HG03442 (cell line): ENCODE measurements around the gene RGPD3.

Experiments used
- ATAC-seq: cut with Tn5 transposase; IDR thresholded peaks from one replicate; pipeline ENCODE4 v1.9.1; 2021; ENCODE audit warnings: mild to moderate bottlenecking, moderate library complexity; ENCODE audit not compliant: unreplicated experiment

The RGPD3 gene

GRCh38 chr2:106344302-106344701, 123.9 kb downstream of the RGPD3 start:
- no peak for ATAC-seq

GRCh38 chr2:106343274-106343673, 124.9 kb downstream of the RGPD3 start:
- no peak for ATAC-seq

GRCh38 chr2:106342831-106343251, 125.4 kb downstream of the RGPD3 start:
- no peak for ATAC-seq

- no peak for ATAC-seq
These were observed 126.5 kb downstream of the RGPD3 start for GRCh38 chr2:106341666-106342065.
